H1 (cell line): ENCODE results near the gene UCHL5. TPM values are rescaled to one million over a fixed set of nuclear protein-coding genes. Genes with fewer than 3 reads are reported as not detected.

Experiments used
- CTCF ChIA-PET: fragments of 300-600 bp; sonication (Branson Sonifier 250); formaldehyde crosslinking; loops from one replicate; lab custom pipeline; 2021; ENCODE audit not compliant: partially characterized antibody; lab: Charles Lee
- POLR2A ChIA-PET: fragments of 300-600 bp; sonication (Branson Sonifier 250); formaldehyde crosslinking; loops from one replicate; lab custom pipeline; 2021; ENCODE audit warnings: inconsistent platforms; ENCODE audit not compliant: partially characterized antibody; lab: Charles Lee
- DNase-seq, 2 experiments: peaks; one replicate each; pipeline versions ENCODE4 v3.0.0 to v3.0.0-alpha.2; 2010 to 2022; ENCODE audit warnings: low spot score in 2 of 2, low read depth in 1 of 2, mixed read lengths in 1 of 2
- FAIRE-seq: peaks from 2 replicates; lab custom pipeline; 2011; peaks lifted over from hg19 to GRCh38; lab: Jason Lieb, UNC
- H2AFZ ChIP-seq: 2 replicates; pipeline ENCODE4 v1.8.1; 2012; ENCODE audit warnings: low read length, inconsistent platforms
- H2AK5ac ChIP-seq: 2 replicates; pipeline ENCODE4 v1.6.1; 2013; ENCODE audit warnings: low read depth, low read length
- H2BK120ac ChIP-seq: replicated peaks from 2 replicates; pipeline ENCODE3; 2013; ENCODE audit warnings: low read depth, low read length, inconsistent platforms
- H2BK12ac ChIP-seq: 2 replicates; pipeline ENCODE4 v1.6.1; 2013; ENCODE audit warnings: low read depth, low read length
- H2BK15ac ChIP-seq: 2 replicates; pipeline ENCODE4 v1.6.1; 2013; ENCODE audit warnings: low read length
- H2BK20ac ChIP-seq: 2 replicates; pipeline ENCODE4 v1.6.1; 2013; ENCODE audit warnings: low read length
- H2BK5ac ChIP-seq: 2 replicates; pipeline ENCODE4 v1.6.1; 2013; ENCODE audit warnings: low read depth, low read length
- H3K14ac ChIP-seq: 2 replicates; pipeline ENCODE4 v1.6.1; 2013; ENCODE audit warnings: inconsistent platforms; ENCODE audit not compliant: insufficient read length
- H3K18ac ChIP-seq: 2 replicates; pipeline ENCODE4 v1.6.1; 2013; ENCODE audit warnings: low read length; ENCODE audit errors: extremely low read depth
- H3K23ac ChIP-seq: 2 replicates; pipeline ENCODE4 v1.6.1; 2013; ENCODE audit warnings: inconsistent platforms; ENCODE audit not compliant: insufficient read length
- H3K23me2 ChIP-seq: 2 replicates; pipeline ENCODE4 v1.6.1; 2013; ENCODE audit warnings: low read depth, low read length
- H3K27ac ChIP-seq: 2 replicates; pipeline ENCODE4 v1.6.1; 2011; ENCODE audit warnings: low read depth, low read length, inconsistent platforms
- H3K27me3 ChIP-seq, 4 experiments: replicated peaks in 1 of 4; 1 replicate in 1 of 4; 2 replicates in 3 of 4; pipeline versions ENCODE4 v1.6.1 to v1.8.1; 2011 to 2013; ENCODE audit warnings: low read length in 3 of 4, mild to moderate bottlenecking in 3 of 4, inconsistent platforms in 2 of 4, mixed read lengths in 2 of 4, moderate library complexity in 1 of 4; ENCODE audit not compliant: control insufficient read depth in 3 of 4, insufficient read depth in 3 of 4; ENCODE audit errors: extremely low read depth in 1 of 4
- H3K36me3 ChIP-seq, 4 experiments: 2 replicates each; pipeline versions ENCODE4 v1.6.1 to v1.8.1; 2011 to 2013; ENCODE audit warnings: mild to moderate bottlenecking in 4 of 4, low read length in 3 of 4, moderate library complexity in 2 of 4, control low read depth in 1 of 4, inconsistent platforms in 1 of 4; ENCODE audit not compliant: insufficient read depth in 4 of 4, control insufficient read depth in 2 of 4
- H3K4ac ChIP-seq: replicated peaks from 2 replicates; pipeline ENCODE3; 2013; ENCODE audit warnings: low read length, low read depth, mixed read lengths, inconsistent platforms; ENCODE audit not compliant: insufficient read length
- H3K4me1 ChIP-seq, 4 experiments: replicated peaks in 1 of 4; 1 replicate in 1 of 4; 2 replicates in 3 of 4; pipeline versions ENCODE4 v1.6.1 to v1.8.1; 2011 to 2013; ENCODE audit warnings: low read length in 3 of 4, inconsistent platforms in 2 of 4, mixed read lengths in 1 of 4; ENCODE audit not compliant: insufficient read depth in 4 of 4, control insufficient read depth in 3 of 4
- H3K4me2 ChIP-seq, 2 experiments: 2 replicates each; pipeline versions ENCODE4 v1.6.1 to v1.8.1; 2011 to 2013; ENCODE audit warnings: low read depth in 2 of 2, low read length in 2 of 2, control low read depth in 1 of 2, inconsistent platforms in 1 of 2, mild to moderate bottlenecking in 1 of 2; ENCODE audit not compliant: insufficient read depth in 1 of 2
- H3K4me3 ChIP-seq, 4 experiments: fragments of 200-600, 300-600 bp in 1 of 4; sonication (generic), shearing (Covaris generic), sonication (Bioruptor Twin) in 1 of 4; 2 replicates each; pipeline versions ENCODE4 v1.5.1 to v1.8.1; 2011 to 2016; ENCODE audit warnings: low read length in 4 of 4, low read depth in 3 of 4, control low read depth in 2 of 4, inconsistent platforms in 2 of 4, mild to moderate bottlenecking in 2 of 4, mixed read lengths in 1 of 4, moderate library complexity in 1 of 4; ENCODE audit not compliant: insufficient read depth in 2 of 4; ENCODE audit errors: extremely low read depth in 1 of 4
- H3K56ac ChIP-seq: replicated peaks from 2 replicates; pipeline ENCODE3; 2013; ENCODE audit warnings: low read depth, mild to moderate bottlenecking, mixed read lengths, low read length, inconsistent platforms; ENCODE audit not compliant: insufficient read length
- H3K79me1 ChIP-seq: 2 replicates; pipeline ENCODE4 v1.6.1; 2013; ENCODE audit warnings: low read depth, low read length, control low read depth
- H3K79me2 ChIP-seq, 2 experiments: 2 replicates each; pipeline versions ENCODE4 v1.6.1 to v1.8.1; 2012 to 2013; ENCODE audit warnings: low read length in 2 of 2, mild to moderate bottlenecking in 2 of 2, inconsistent platforms in 1 of 2; ENCODE audit not compliant: insufficient read depth in 2 of 2, control insufficient read depth in 1 of 2
- H3K9ac ChIP-seq, 4 experiments: replicated peaks in 1 of 4; 1 replicate in 1 of 4; 2 replicates in 3 of 4; pipeline versions ENCODE4 v1.6.1 to v1.8.1; 2011 to 2013; ENCODE audit warnings: low read depth in 3 of 4, low read length in 3 of 4, control low read depth in 2 of 4, mild to moderate bottlenecking in 2 of 4, moderate library complexity in 2 of 4, inconsistent platforms in 1 of 4; ENCODE audit errors: extremely low read depth in 1 of 4
- H3K9me3 ChIP-seq, 2 experiments: 2 replicates each; pipeline versions ENCODE4 v1.6.1 to v1.8.1; 2012 to 2013; ENCODE audit warnings: mild to moderate bottlenecking in 2 of 2, moderate library complexity in 2 of 2, control low read depth in 1 of 2, inconsistent platforms in 1 of 2, low read depth in 1 of 2, low read length in 1 of 2, mixed read lengths in 1 of 2; ENCODE audit not compliant: insufficient read depth in 2 of 2
- H4K20me1 ChIP-seq, 2 experiments: replicated peaks in 1 of 2; 2 replicates each; pipeline versions ENCODE3 to v1.8.1; 2011 to 2013; ENCODE audit warnings: inconsistent platforms in 2 of 2, low read length in 2 of 2, mild to moderate bottlenecking in 1 of 2; ENCODE audit not compliant: insufficient read depth in 2 of 2, control insufficient read depth in 1 of 2
- H4K5ac ChIP-seq: 2 replicates; pipeline ENCODE4 v1.6.1; 2013; ENCODE audit warnings: low read length, low read depth, mixed read lengths, inconsistent platforms; ENCODE audit not compliant: insufficient read length
- H4K8ac ChIP-seq: 2 replicates; pipeline ENCODE4 v1.8.0; 2013; ENCODE audit warnings: mild to moderate bottlenecking, moderate library complexity, low read length, inconsistent platforms; ENCODE audit not compliant: insufficient read depth; ENCODE audit errors: extremely low read depth
- H4K91ac ChIP-seq: replicated peaks from 2 replicates; pipeline ENCODE3; 2013; ENCODE audit warnings: low read length, mixed read lengths, inconsistent platforms; ENCODE audit not compliant: insufficient read length
- CBX5 ChIP-seq: fragments of 300-800, 300-1000 bp; sonication (generic); IDR thresholded peaks from 2 replicates; pipeline ENCODE4 v1.7.1; 2016; ENCODE audit warnings: antibody characterized with exemption, low read length, low read depth
- CHD2 ChIP-seq: IDR thresholded peaks from 2 replicates; pipeline ENCODE4 v1.6.1; 2012; ENCODE audit warnings: low read length, improper control_type of control experiment
- EZH2 ChIP-seq: fragments of 200-600 bp; sonication (generic); IDR thresholded peaks from 2 replicates; pipeline ENCODE4 v1.7.1; 2012; ENCODE audit warnings: low read depth, mild to moderate bottlenecking, moderate library complexity, low read length, inconsistent platforms; ENCODE audit not compliant: severe bottlenecking
- FOSL1 ChIP-seq: IDR thresholded peaks from 2 replicates; pipeline ENCODE4 v1.6.1; 2011; ENCODE audit warnings: mild to moderate bottlenecking, low read depth, low read length, moderate library complexity; ENCODE audit not compliant: insufficient read depth
- GTF2F1 ChIP-seq: IDR thresholded peaks from 2 replicates; pipeline ENCODE4 v1.6.1; 2012; ENCODE audit warnings: low read depth, low read length, improper control_type of control experiment, borderline replicate concordance
- HDAC2 ChIP-seq, 2 experiments: fragments of 300-600 bp in 1 of 2; sonication (generic) in 1 of 2; IDR thresholded peaks; 2 replicates each; pipeline ENCODE4 v1.6.1; 2011 to 2012; ENCODE audit warnings: low read depth in 2 of 2, low read length in 2 of 2, mild to moderate bottlenecking in 2 of 2, moderate library complexity in 2 of 2, borderline replicate concordance in 1 of 2, inconsistent platforms in 1 of 2
- KDM1A ChIP-seq: fragments of 200-600, 300-600 bp; sonication (generic); IDR thresholded peaks from 2 replicates; pipeline ENCODE4 v1.7.1; 2016; ENCODE audit warnings: mild to moderate bottlenecking, low read length, borderline replicate concordance
- MAFK ChIP-seq: IDR thresholded peaks from 2 replicates; pipeline ENCODE4 v1.6.1; 2012; ENCODE audit warnings: low read depth, mild to moderate bottlenecking, improper control_type of control experiment, low read length
- PHF8 ChIP-seq: fragments of 200-600 bp; sonication (generic); conservative IDR thresholded peaks from 2 replicates; pipeline ENCODE4 v1.7.1; 2012; ENCODE audit warnings: low read depth, mild to moderate bottlenecking, inconsistent platforms, low read length, moderate library complexity
- POLR2AphosphoS5 ChIP-seq: IDR thresholded peaks from 2 replicates; pipeline ENCODE4 v1.6.1; 2011; ENCODE audit warnings: low read depth, low read length
- RFX5 ChIP-seq: IDR thresholded peaks from 2 replicates; pipeline ENCODE4 v1.6.1; 2011; ENCODE audit warnings: low read depth, low read length, improper control_type of control experiment, borderline replicate concordance
- SIRT6 ChIP-seq: IDR thresholded peaks from one replicate; pipeline ENCODE4 v1.7.1; 2012; ENCODE audit warnings: low read length, inconsistent platforms
- SP4 ChIP-seq: IDR thresholded peaks from 2 replicates; pipeline ENCODE4 v1.6.1; 2012; ENCODE audit warnings: low read length, inconsistent platforms
- TCF12 ChIP-seq: IDR thresholded peaks from 2 replicates; pipeline ENCODE4 v1.6.1; 2011; ENCODE audit warnings: low read depth, mild to moderate bottlenecking, low read length
- YY1 ChIP-seq: IDR thresholded peaks from 2 replicates; pipeline ENCODE4 v1.6.1; 2011; ENCODE audit warnings: low read depth, mild to moderate bottlenecking, low read length
- WGBS, 2 experiments: shearing (Covaris generic) in 1 of 2; methylation state at CpG; one replicate each; pipeline versions ENCODE4 v1.1.6 to v1.1.7; 2013 to 2015; ENCODE audit warnings: low lambda C conversion rate in 2 of 2, mixed read lengths in 2 of 2, inconsistent platforms in 1 of 2, low coverage in 1 of 2, missing lambda C conversion rate in 1 of 2; ENCODE audit not compliant: insufficient replicate concordance in 2 of 2, insufficient coverage in 1 of 2, insufficient read length in 1 of 2; ENCODE audit errors: extremely low coverage in 1 of 2, missing lambda C conversion rate in 1 of 2; 5-methylcytosine and 5-hydroxymethylcytosine counted together
- polyA plus RNA-seq, 7 experiments: library from polyadenylated mRNA; depleted of rRNA in 3 of 7; stranded (reverse) in 5 of 7; unstranded in 2 of 7; fragments of >200 nt in 5 of 7; fragments of 200-250 nt in 2 of 7; gene quantifications; 1 replicate in 5 of 7; 2 replicates in 1 of 7; 4 replicates in 1 of 7; pipeline versions ENCODE4 v1.2.1 to v1.2.3, GENCODE V29; 2011 to 2013; ENCODE audit warnings: missing spikeins in 2 of 7, mixed read lengths in 2 of 7
- total RNA-seq: library from RNA; stranded (reverse); fragmentation: NEBNext Ultra II Directional; extraction: Animal tissue kit (Norgen Biotek cat#: 25700); gene quantifications from 2 replicates; pipeline ENCODE4 v1.2.1, GENCODE V29; 2021

UCHL5 gene
- total and polyA plus RNA-seq, 2 of the 8 experiments (the other 6 are each of a cell fraction or from before 2014, with no cell fraction given): 12.0 to 40.0 TPM

DNA sequence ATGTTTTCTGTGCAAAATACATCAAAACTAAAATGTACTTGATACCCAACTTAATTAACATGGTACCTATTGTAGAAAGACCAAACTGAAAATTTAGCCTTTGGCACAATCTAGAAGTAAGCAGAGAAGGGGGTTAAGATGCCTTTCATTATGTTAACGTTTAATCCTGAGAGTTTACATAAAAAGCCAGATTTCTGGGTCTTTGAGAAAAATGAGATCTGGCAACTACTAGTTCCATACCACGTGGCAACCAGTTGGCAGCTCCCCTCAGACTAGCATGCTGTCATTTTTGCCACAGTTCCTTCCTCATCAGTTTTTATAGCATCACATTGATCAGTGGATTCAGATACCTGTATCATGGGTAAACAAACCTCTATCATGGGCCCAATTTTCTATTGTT, 1.8 kb upstream of the UCHL5 start:
- Histone ChIP-seq H3K56ac (no peak overlapping the region), H3K23ac (no peak overlapping the region), H3K9ac (peak overlapping the region in 2 of 4 experiments; percentile 40 to 95; a peak in 1 of 7 replicates), H4K8ac (no peak overlapping the region), H2BK15ac (no peak overlapping the region), H3K27ac (no peak overlapping the region), H3K4ac (no peak overlapping the region), H2BK5ac (no peak overlapping the region), H3K27me3 (no peaks in the 10 kb centered on the region), H3K14ac (no peak overlapping the region), H2AFZ (no peak overlapping the region), H3K36me3 (no peaks in the 10 kb centered on the region), H4K20me1 (peaks cover 10% of the 10 kb centered on the region in 2 experiments), H4K5ac (no peak overlapping the region), H3K79me1 (peaks cover 9% of the 10 kb centered on the region; the same call in 1 of the 2 replicates), H3K79me2 (peaks cover 20 to 88% of the 10 kb centered on the region in 2 experiments), H3K18ac (no peak overlapping the region), H3K4me2 (peak overlapping the region; percentile 87 to 91), H3K4me1 (peaks cover 0 to 5% (median 3%) of the 10 kb centered on the region in 4 experiments; a peak in 3 of 7 replicates), H2AK5ac (no peak overlapping the region), H2BK12ac (no peak overlapping the region), H3K23me2 (peaks cover 9% of the 10 kb centered on the region), H2BK20ac (no peak overlapping the region), H3K9me3 (no peaks in the 10 kb centered on the region), H2BK120ac (no peak overlapping the region), H4K91ac (no peak overlapping the region), H3K4me3 (peak overlapping the region; percentile 94 to 96 (median 94); a peak in 5 of 8 replicates)
- FAIRE-seq (no peak), DNase-seq (no peak)
- ChIA-PET POLR2A (interaction anchor here (0.7 kb wide), 1 partner anchor 44 kb away, joined by 3 read pairs; the partner anchor contains the start of gene GLRX2), CTCF (no interaction called here)
- 35% methylated on average over 2 of the region's 2 CpGs; no CpG with 5 or more reads in 1 of the 2 experiments for WGBS, 2 experiments
- no peak for TF ChIP-seq EZH2
- no peak for TF ChIP-seq YY1
- TF ChIP-seq MAFK: no peak
- TF ChIP-seq TCF12: no peak
- no peak for TF ChIP-seq KDM1A
- no peak for TF ChIP-seq SP4
- TF ChIP-seq SIRT6: no peak
- TF ChIP-seq POLR2AphosphoS5: no peak
- no peak for TF ChIP-seq CBX5
- no peak for TF ChIP-seq GTF2F1
- TF ChIP-seq HDAC2 (IDR thresholded peaks at IDR 0.05; ENCODE audit: borderline replicate concordance in 1 of 2, low read depth in 2 of 2, low read length in 2 of 2): no peak
- no peak for TF ChIP-seq CHD2
- no peak for TF ChIP-seq RFX5
- TF ChIP-seq PHF8: no peak
- TF ChIP-seq FOSL1: no peak
